AG04449 (cell line): ENCODE results near the gene HK1.

Experiments used
- CTCF ChIA-PET: fragments of 350-600 bp; formaldehyde crosslinking; extraction: SDS; loops from one replicate; lab custom pipeline; 2021; ENCODE audit warnings: antibody characterized with exemption; lab: Yijun Ruan, JAX
- POLR2A ChIA-PET: fragments of 400-600, 350-600 bp; formaldehyde crosslinking; extraction: SDS; loops from one replicate; lab custom pipeline; 2020; ENCODE audit warnings: antibody characterized with exemption, inconsistent platforms; lab: Yijun Ruan, JAX
- DNase-seq: peaks from one replicate; pipeline ENCODE4 v3.0.0-alpha.2; 2010; ENCODE audit warnings: low read depth, low spot score
- H3K4me3 ChIP-seq: 2 replicates; pipeline ENCODE4 v1.5.1; 2011; ENCODE audit warnings: low read depth, mild to moderate bottlenecking, control low read depth, low read length
- TF ChIP-seq, protein P1 (sequence below): IDR thresholded peaks from one replicate; pipeline ENCODE4 v1.5.1; 2011; ENCODE audit warnings: mild to moderate bottlenecking, moderate library complexity, low read length, control low read depth, inconsistent platforms; ENCODE audit not compliant: insufficient read depth; ENCODE audit errors: missing control alignments

Gene HK1

DNA sequence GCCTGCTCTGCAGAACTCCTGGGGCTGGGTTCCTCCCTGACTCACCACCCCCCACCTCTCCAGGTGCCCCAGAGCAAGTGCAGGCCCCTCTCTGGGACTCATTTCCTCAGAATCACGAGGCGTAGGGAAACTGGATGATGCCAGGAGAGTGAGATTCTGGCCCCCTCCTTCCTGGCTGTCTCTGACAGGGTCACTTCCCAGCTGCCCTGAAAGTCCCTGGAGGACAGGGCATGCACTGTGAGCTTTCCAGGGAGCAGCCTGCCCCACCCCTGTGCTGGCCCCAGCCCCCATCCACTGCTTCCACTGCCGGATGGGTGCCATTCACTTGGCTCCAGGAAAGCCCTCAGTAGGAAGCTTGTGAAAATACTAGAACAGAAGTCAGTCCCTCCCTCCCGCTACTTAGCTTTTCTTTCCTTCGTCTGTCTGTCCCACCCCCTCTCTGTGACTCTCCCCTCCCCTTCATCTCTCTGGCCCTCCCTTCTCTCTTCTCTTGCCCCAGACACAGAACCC is 128.1 kb downstream of the HK1 start:
- no peak for DNase-seq
- no peak overlapping the region for H3K4me3 ChIP-seq
- TF ChIP-seq, protein P1, sequence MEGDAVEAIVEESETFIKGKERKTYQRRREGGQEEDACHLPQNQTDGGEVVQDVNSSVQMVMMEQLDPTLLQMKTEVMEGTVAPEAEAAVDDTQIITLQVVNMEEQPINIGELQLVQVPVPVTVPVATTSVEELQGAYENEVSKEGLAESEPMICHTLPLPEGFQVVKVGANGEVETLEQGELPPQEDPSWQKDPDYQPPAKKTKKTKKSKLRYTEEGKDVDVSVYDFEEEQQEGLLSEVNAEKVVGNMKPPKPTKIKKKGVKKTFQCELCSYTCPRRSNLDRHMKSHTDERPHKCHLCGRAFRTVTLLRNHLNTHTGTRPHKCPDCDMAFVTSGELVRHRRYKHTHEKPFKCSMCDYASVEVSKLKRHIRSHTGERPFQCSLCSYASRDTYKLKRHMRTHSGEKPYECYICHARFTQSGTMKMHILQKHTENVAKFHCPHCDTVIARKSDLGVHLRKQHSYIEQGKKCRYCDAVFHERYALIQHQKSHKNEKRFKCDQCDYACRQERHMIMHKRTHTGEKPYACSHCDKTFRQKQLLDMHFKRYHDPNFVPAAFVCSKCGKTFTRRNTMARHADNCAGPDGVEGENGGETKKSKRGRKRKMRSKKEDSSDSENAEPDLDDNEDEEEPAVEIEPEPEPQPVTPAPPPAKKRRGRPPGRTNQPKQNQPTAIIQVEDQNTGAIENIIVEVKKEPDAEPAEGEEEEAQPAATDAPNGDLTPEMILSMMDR: no peak
- POLR2A ChIA-PET: no interaction called here
- CTCF ChIA-PET: interaction anchor here (0.6 to 6.6 kb wide), 19 partner anchors 11 to 401 kb away, joined by 3 to 81 read pairs (median 4); partner anchors contain the start of gene TACR2

DNA sequence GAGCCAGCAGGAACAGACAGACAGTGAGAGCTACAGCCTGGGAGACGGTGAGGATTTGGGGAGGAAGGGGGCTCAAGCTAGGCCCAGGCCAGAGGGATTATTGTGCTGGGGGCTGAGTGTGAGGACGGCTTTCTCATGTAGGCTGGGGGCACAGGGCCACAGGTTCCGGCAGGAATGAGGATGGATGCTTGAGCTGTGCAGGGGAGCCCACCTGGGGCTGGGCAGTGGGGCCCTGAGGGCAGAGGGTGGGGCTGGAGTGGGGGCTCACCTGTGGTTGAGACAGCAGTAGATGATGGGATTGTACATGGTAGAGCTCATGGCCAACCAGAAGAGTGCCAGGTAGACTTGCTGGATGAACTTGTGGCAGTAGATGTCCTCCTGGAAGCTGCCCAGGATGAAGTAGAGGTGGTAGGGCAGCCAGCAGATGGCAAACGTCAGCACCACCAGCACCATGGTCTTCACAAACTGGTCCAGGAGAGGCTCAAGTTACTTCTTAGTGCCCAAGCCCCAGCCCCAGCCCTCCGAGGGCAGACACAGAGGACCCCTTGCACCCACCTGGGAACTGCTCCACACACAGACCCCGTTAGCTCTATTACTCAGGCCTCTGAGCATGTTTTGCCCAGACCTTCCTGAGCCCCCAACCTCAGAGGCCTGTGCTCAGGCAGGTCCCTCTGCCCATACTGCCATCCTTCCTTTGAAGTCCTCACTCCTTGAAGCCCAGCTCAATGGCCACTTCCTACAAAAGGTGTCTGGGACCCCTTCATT is 128.7 kb downstream of the HK1 start:
- ChIA-PET CTCF (interaction anchor here (0.8 to 6.6 kb wide), 28 partner anchors 8 to 314 kb away, joined by 3 to 81 read pairs (median 5); partner anchors contain the start of gene TACR2), POLR2A (interaction anchor here (1.7 kb wide), 1 partner anchor 79 kb away, joined by 5 read pairs; no protein-coding TSS in a partner anchor)
- no peak for DNase-seq
- TF ChIP-seq, protein P1: no peak
- no peak overlapping the region for H3K4me3 ChIP-seq

DNA sequence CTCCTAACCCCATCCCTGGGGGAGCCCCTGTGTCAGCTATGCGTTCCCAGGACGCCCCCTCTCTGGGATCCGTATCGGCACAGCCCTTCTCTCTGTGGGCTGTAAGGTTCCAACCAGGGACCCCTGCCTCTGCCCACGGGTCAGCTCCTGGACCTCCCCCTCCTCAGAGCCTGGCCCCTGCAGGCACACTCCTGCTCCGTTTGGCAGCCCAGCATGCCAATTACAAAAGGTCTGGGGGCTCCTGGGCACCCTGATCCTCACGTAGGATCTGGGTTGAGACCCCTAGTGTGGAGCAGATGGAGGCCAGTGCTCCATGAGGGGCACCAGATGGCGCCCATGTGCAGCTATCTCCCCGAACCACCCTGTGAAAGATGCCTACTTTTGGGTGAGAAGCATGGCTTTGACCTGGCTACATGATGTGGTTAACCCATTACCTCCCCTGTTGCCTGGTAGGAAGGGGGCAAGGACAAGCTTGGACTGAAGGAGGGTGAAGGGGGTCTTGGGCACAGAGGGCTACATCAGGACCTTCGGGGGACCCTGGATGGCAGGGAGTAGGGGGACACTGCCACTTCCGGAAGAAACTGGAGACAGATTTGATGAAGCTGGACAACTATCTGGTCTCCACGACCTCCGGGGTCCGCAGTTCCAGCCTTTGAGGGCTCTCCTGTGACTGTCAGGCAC is 129.5 kb downstream of the HK1 start:
- H3K4me3 ChIP-seq: no peak overlapping the region
- CTCF ChIA-PET: interaction anchor here (0.5 to 6.6 kb wide), 55 partner anchors 9 to 454 kb away, joined by 3 to 81 read pairs (median 4); partner anchors contain the start of genes DDX21, HK1, HKDC1 and TACR2
- no peak for DNase-seq
- TF ChIP-seq, protein P1: peak; percentile 18
- POLR2A ChIA-PET: interaction anchor here (0.6 to 1.7 kb wide), 2 partner anchors 80 to 89 kb away, joined by 4 to 5 read pairs; no protein-coding TSS in a partner anchor

DNA sequence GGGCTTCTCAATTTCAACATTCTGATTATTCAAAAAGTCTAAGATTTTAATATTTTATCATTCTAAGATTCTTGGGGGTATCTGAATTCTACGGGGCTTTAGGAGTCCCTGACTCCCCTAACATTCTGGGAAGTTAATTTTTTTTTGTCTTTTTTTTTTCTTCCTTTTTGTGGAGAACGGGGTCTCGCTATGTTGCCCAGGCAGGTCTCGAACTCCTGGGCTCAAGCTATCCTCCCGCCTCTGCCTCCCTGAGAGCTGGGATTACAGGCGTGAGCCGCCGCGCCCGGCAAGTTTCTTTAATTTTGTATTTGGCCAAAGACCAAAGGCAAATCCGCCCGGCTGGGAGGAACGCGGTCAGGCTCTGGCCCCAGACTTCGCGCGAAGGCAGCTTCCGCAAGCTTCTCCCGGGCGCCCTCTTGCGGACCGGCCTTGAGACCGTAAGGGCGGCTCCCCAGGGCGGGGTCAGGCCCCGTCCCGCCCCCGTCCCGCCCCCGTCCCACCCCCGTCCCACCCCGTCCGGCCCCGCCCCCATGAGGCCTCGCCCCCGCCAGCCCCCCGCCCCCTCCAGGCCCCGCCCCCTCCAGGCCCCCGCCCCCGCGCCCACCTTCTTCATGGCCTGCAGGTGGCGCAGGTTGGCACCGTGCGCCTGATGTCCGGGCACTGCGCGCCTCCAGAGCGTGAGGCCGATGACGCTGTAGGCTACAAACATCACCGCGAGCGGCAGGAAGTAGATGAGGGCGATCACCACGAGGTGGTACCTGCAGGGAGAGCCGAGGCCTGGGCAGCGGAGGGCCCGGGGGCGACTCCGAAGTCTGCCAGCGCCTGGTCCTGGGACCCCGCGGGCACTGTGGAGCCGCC is 130.3 kb downstream of the HK1 start:
- TF ChIP-seq, protein P1: peak; percentile 88
- ChIA-PET POLR2A (interaction anchor here (0.6 to 1.7 kb wide), 2 partner anchors 81 to 90 kb away, joined by 4 to 5 read pairs; no protein-coding TSS in a partner anchor), CTCF (interaction anchor here (0.5 to 6.6 kb wide), 47 partner anchors 9 to 453 kb away, joined by 3 to 81 read pairs (median 4); partner anchors contain the start of genes DDX21, HK1, HKDC1 and TACR2)
- DNase-seq: peak; percentile 59
- peak overlapping the region; percentile 51 for H3K4me3 ChIP-seq

DNA sequence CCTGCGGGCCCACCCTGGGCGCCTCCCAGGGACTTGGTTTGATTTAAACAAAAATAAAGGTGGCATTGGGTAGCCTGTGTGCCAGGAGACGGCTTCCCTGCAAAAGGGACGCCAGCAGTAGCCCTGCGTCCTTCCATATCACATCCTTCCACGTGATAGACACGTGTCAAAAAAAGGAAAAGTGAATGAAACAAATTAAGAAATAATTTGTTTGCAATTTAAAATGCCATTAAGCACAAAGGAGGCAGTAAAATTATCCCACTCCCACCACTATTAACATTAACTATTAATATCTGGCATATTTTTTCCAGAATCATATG is 130.8 kb downstream of the HK1 start:
- DNase-seq: no peak
- ChIA-PET POLR2A (no interaction called here), CTCF (interaction anchor here (1.0 to 6.6 kb wide), 19 partner anchors 9 to 271 kb away, joined by 3 to 81 read pairs (median 8); partner anchors contain the start of gene TACR2)
- TF ChIP-seq, protein P1: no peak
- H3K4me3 ChIP-seq: peak overlapping the region; percentile 51
